NCI-H2196 treated with DMSO at 0.1 percent for 48 hours (cell line): Measurements from ENCODE around the gene SVIL.
"Not testable (repeated sequence)": the region's sequence is repeated elsewhere in the genome, so short reads cannot be mapped to it uniquely, and the experiment has no call there.

Experiments
- DNase-seq: peaks from one replicate; lab custom pipeline; 2025; ENCODE audit not compliant: unreplicated experiment; lab: John Stamatoyannopoulos, UW

SVIL gene

DNA sequence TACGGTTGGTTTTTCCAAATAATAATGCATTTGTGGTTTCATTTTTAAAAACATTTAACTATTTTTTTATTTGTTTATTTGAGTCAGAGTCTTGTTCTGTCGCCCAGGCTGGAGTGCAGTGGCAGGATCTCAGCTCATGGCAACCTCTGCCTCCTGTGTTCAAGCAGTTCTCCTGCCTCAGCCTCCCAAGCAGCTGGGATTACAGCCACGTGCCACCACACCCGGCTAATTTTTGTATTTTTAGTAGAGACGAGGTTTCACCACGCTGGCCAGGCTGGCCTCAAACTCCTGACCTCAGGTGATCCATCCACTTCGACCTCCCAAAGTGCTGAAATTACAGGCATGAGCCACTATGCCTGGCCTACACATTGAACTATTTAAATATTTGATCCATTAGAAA lies 28.1 kb downstream of the SVIL start:
- not testable (repeated sequence) for DNase-seq

DNA sequence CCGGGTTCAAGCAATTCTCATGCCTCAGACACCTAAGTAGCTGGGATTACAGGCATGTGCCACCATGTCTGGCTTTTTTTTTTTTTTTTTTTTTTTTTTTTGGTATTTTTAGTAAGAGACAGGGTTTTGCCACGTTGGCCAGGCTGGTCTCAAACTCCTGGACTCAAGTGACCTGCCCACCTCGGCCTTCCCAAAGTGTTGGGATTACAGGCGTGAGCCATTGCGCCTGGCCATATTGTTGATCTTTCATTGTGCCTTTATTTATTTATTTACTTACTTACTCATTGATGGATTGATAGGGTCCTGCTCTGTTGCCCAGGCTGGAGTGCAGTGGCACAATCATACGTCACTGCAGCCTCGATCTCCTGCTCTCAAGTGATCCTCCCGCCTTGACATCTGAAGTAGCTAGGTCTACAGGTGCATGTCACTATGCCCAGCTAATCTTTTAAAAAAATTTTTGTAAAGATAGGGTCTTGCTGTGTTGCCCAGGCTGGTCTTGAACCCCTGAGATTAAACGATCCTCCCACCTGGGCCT lies 30.4 kb downstream of the SVIL start:
- DNase-seq: no peak

DNA sequence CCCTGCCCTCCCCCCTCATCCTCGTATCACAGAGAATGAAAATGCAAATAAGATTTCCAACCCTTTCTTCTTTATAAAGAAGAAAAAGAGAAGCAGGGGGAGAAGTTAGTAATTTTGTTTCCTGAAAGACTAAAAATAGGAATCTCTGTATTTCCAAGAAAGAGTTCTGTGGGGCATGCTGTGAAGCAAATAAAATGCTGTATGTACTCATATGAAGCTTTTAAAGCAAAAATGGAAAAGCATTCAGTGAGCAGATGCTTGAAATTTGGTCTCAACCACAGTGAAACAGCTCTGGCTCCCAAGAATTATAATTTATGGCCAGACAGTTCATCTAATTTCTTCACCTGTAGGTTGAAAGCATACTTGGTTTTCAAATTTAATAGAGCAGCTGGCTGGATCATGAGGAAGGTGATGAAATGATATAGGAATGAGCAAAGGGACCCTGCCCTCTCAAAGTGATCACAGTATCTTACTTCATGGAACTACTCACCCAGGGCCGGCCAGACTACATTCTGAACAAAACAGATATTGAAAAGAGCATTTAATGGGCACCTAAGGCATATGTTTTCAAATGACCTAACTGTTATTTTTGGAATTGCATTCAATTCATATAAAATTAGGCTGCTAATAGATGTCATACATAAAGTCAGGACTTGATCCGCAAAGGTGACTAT lies 31.4 kb downstream of the SVIL start:
- no peak for DNase-seq

DNA sequence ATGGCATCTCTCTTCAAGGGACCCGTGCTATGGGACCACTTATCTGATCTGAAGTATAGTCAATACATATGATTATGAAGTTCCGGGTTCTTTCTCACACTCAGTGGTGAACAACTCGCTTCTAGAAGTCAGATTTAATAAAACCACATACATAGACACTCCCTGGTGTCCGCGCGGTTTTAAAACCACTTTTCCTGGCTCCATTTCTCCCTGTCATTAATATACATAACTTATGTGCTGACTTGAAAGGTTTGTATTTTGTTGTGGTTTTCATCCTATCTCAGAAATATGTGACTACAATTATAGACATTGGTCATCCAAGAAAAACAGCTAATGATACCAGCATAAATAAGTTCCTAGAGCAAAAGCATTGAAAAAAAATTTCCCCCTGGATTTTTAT lies 34.0 kb downstream of the SVIL start:
- DNase-seq: no peak

DNA sequence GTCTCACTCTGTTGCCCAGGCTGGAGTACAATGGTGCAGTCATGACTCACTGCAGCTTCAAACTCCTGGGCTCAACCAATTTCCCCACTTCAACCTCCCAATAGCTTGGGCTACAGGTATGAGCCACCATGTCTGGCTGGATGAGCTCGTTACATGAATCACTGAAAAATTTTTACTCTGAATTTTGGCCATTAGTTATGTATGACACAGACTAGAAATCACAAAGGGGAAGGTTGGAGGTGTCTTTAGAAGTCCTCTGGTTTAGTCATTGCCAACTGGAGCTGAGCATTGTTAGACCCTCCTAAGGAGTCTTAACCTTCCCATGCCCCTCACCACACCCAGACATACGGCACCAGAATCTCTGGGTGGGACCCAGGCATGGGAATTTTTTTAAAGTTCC lies 34.7 kb downstream of the SVIL start:
- DNase-seq: no peak

DNA sequence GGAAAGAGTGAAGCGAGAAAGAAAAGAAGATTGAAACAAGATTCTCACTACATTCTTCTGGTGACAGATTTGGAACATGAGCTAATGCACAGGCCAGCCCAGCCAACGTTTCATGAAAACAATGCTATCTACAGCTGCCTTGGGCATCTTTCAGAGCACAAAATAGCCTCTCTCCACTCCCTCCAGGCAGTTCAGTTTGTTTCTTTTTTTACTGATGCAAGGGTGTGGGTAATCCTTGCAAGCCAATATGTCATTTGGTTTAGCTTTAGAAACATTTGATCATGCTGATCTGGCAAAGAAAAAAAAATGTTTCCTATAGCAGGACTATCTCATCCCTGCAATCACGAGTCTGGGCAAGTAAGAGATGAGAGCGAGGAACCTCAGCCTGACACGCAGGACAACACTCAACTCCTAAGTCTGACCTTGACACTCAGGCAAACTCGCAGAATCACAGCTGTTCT lies 35.9 kb downstream of the SVIL start:
- no peak for DNase-seq

DNA sequence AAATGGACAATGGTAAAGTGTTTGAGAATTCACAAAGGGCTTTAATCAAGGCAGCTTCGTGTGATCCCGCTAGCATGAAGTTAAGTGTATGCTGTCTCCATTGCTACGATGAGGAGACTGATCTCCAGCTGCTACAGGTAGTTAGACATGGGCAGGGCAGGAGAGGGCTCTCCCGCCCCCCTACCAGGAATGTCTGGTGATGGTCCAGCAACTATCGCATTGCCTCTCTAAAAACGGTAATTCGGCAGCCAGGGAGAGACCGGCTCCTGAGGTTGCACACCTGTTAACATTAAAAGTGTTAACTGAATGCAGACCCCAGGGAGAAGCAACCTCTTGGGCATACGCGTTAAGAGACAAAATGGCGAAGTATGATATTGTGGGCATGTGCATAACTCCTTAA lies 37.9 kb downstream of the SVIL start:
- no peak for DNase-seq

DNA sequence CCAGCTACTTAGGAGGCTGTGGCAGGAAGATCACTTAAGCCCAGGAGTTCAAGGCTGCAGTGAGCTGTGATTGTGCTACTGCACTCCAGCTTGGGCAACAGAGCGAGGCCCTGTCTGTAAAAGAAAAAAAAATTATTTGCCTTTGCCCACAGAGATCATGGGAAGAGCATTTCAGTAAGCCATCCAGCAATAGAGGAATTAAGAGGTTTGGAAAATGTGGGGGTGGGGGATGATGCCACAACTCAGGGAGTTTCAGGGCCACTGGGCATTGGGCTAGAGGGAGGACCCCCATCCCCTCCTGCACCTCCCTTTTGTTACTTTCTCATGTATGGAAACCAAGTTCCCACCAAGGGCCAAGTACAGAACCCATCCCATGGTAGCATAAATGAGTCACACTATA lies 38.4 kb downstream of the SVIL start:
- DNase-seq: no peak

DNA sequence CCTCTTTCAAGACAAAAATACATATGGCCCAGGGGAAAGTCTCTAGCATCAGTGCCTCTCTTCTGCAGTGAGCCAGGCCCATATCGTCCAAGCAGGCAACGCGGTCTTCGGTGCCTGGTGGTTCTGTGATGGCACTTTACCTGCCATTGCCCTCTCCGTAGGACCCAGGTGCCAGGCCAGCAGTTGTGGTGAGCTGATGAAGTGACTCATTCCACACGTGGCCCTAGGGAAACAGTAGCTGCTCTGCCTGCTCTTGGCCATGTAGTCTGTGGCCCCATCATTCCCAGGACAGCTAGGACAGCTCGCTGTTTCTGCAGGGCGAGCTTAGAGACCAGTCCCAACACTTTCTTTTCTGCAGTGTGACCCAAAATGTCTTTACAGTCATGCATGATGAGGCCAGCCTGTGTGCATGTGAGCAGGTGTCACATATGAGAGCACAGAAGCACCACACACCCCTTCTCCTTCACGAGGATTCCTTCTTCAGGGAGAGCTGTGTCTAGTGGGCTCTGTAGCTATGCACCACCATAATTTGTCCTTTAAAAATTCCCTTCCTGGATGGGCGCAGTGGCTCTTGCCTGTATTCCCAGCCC lies 39.0 kb downstream of the SVIL start:
- DNase-seq: no peak

DNA sequence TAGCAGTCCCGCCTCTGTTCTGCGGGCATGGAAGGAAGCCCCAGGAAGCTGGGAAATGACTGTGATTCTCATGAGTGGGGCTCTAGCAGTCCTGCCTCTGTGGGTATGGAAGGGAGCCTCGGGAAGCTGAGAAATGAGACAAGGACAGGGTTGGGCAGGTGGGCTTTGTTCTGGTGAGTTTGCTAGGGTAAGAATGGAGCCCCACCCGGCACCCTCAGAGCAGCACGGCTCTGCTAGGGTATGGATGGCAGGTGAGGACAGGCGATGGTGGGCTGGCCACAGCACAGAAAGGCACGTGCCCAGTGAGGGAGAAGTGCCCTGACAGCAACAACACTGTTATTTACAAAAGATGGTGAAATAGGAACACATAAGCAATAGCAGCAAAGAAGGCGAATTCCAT lies 39.6 kb downstream of the SVIL start:
- no peak for DNase-seq

DNA sequence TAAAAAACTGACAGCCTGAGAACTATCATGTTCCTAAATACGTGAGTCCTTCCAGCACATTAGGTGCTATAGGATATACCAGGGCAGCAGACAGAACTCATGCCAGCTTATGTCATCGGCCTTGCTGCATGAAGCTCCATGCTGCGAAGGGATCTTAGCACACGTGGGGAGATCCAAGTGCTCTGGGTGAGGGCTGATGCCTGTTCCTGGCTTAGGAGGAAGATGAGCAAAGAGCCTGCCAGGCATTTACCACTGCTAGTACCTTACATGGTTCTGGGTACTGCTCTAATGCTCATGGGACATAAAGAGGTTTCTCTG lies 43.2 kb downstream of the SVIL start:
- no peak for DNase-seq

DNA sequence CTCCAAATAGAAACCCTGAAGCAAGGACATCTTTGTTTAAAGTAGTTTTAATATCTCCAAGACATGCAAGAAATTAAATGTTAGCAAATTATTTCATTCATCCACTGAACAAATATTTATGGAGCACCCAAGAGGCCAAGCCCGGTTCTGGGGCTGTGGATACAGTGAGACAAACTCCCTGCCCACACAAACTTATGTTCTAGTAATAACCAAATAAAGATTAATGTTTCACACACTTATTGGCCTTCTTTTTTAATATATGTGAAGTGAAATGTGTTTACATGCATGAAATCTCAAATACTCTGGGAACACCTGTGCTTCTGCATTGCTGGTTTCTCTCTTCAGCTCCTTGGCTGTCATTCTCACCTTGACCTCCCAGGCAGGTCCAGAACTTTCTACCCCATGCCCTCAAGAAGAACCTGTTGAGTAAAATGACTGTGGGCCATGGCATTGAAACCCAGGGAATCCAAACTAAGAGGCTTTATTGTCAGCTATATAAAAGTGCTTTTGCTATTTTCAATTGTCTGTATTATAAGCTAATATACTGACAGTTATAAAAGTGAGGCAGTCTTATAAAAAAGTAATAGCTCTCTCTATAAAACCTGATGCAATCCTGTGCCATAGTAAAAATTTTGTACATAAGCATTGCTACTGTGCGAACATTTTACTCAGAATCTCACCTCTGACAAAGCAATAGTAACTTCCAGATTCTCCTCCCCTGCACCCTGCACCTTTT lies 43.7 kb downstream of the SVIL start:
- no peak for DNase-seq

DNA sequence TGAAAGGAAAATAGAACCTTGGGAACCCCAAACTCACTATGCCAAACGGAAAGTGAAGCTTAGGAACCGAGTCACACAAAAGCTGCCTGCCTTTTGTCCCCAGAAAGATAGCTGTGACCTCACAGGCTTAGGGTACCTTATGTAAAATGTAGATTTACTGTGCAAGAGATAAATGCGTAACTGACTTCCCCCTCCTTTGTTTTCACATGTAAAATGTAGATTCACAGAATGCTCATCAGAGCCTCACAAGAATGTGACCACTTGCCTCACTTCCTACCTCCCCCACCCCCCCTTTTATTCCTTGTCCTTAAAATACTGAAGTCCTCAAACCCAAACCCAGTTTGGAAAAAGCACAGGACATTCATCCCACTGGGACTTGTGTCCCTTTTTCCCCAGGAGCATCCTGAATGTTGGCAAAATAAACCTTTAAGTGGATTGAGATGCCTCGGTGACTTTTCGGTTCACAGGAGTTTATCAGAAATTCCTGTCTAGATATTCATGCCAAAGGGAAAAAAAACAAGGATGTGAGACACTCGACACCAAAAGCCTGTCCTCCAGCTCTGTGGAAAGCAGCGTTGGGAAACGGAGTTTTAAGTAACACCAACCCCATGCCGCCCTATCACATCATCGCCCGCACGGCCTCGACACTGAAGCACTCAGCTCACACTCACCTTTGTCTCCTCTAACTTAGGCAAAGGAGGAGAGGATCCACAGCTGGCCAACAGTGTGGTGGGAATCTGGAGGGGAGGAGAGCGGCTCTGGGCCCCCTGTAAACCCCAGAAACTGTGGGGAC lies 45.9 kb downstream of the SVIL start:
- no peak for DNase-seq

DNA sequence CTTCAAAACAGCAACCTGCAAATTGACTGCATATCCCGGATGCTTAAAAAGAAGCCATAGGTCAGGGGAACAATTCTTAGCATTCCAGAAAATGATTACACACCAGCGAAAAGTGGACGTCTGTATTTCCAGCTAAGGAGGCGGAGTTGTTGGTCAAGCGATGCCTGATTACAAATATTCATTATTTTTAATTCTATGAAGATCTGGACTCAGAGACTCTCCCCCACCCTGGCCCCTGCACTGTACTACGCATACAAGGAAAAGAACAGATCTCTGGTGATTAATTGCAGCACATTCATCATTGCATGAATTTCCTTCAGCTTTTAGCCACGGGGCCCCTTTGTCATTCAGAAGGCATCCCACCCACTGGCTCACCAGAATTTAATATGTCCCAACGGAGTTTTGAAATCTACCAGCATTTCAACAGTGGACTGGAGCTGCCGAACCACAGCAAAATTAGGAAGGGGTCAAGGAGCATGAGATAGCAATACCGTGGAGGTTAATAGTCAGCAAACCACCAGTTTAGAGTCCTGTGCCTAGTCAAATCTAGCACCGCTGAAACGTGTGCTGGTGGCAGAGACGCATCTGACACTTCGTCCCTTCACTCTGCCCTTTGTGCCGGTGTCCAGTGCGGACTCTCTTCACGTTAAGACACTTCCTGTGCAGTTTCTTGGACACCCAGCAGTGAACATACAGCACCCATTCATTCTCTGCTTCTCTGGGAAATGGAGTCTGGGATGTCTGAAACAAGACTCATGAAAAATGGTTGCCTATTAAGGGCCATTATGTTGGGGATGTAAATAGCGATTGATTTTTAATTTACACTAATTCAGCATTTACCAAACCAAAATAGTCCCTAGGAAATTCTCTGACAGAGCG lies 46.8 kb downstream of the SVIL start:
- DNase-seq: not testable (repeated sequence)

DNA sequence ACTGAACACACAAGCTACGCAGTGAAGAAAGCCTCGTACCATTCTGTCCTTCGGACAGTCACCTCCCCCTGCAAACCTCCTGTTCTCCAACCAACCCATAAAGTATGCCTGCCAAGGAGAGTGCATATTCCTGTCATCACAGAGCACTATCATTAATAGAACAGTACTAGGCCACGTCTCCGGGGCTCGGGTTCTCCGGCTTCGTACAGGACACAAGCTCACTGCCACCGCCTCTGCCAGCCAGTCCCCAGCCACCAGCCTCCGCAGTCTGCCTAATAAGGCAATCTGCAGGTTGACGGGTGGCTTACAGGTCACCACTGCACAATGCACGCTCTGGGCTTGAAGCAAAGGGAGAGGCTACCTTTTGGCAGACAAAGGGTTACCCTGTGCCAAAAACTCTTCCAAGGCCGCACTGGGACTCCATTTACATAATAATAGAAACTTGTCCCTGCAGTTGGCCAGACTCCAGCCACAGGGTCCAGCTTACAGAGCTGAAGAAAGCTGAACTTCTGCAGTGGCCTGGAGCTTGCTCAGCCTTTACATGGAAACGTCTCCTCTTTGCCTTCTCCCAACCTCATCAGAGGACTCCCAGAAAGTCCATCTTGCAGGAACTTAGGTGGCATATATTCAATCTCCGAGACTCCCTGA lies 47.5 kb downstream of the SVIL start:
- DNase-seq: not testable (repeated sequence)

DNA sequence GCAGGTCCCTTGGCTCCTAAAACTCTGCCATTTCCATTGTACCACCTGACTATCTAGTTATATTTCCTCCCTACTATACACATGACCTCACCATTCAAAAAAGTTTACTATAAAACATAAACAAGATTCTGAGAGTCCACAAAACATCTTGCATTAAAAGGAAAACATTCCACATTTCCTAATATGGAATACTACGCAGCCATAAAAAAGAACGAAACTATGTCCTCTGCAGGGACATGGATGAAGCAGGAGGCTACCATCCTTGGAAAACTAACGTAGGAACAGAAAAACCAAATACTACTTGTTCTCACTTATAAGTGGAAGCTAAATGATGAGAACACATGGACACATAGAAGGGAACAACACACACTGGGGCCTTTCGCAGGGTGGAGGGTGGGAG lies 48.3 kb downstream of the SVIL start:
- no peak for DNase-seq

DNA sequence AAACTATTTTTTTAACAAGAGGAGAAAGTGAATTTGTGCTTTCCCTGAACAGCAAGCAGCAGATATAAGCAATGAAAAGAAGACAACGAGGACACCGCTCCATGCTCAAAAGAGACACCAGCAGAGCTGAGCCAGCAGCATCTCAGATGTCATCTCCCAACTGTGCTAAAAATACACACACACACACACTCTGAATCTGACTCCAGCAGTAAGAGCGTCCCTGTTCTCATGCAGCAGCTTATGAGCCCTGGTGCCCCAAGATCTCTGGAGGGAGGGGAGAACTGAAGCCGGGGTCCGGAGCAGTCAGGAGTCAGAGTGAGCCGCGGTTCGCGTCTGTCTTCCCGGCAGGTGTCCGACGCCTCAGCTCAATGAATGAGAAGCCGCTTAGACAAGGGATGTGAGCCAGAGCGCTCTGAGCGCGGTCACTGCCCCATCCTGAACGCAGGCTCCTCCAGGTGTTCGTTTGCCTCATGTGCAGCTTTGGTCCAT lies 49.2 kb downstream of the SVIL start:
- no peak for DNase-seq

DNA sequence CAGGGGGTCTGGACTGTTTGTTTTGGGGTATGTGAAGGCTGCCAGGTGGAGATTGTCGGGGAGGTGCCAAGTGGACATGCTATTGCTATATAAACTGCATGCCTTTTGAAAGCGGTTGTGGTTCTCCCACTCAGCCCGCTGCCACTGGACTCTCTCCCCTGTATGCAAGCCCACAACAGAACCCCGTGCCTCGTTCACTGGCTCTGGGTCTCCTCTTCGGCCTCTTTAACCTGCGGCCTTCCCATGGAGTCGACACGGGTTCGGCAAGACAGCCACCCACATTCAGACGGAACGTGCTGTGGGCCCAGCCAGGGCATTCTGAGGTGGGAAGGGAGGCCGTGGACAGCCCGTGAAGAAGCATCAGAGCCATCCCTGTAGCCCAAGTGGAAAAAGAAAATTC lies 50.3 kb downstream of the SVIL start:
- DNase-seq: no peak

DNA sequence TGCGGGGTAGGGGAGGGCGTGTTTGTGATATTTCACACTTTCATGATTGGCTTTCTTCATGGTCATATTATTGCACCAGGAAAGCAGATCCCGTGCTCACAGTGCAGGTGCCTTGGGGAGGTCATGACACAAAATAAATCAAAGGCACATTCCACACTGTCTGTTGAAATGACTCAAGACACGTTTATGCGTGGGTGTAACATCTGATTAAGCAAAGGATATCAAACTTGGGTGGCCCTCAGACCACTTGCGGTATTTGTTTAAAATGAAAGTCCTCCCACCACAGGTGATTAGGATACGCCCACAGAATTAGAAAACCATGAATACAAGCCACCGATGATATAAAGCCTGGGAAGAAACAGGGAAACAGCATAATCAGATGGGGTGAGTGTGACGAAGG lies 51.1 kb downstream of the SVIL start:
- DNase-seq: no peak

DNA sequence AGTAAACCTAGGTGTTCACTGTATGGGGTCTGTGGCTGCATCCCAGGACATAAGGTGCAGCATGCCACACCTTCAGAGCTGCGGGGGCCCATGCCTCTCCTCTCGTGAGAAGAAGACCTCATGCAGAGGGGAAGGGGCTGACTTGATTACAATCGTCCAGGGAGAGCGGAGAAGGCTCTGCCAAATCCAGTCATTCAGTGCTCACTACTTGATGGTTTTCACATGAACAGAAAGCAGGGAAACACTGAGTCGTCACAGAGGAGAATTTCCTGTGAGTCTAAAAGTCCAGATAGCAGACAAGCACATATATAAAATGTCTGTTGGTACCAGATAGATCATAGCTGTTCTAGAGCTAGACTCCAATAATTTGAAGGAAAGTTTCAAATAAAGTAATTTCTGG lies 52.0 kb downstream of the SVIL start:
- DNase-seq: not testable (repeated sequence)
